WTC11 (cell line): ENCODE data around the gene CNFN. TPM values are rescaled to one million over a fixed set of nuclear protein-coding genes. Genes with fewer than 3 reads are reported as not detected.

Experiments used
- ATAC-seq: fragments of 200-7000 bp; cut with Tn5 transposase; 2 replicates; pipeline ENCODE4 v1.10.0; 2021; ENCODE audit warnings: mild to moderate bottlenecking, moderate library complexity
- CTCF ChIA-PET: fragments of 300-600 bp; sonication (Branson Sonifier 250); formaldehyde crosslinking; loops from one replicate; lab custom pipeline; 2021; ENCODE audit warnings: antibody characterized with exemption; lab: Charles Lee
- POLR2A ChIA-PET: fragments of 350-600 bp; sonication (Branson Sonifier 250); formaldehyde crosslinking; loops from one replicate; lab custom pipeline; 2021; ENCODE audit warnings: antibody characterized with exemption; lab: Charles Lee
- DNase-seq: peaks from one replicate; pipeline ENCODE4 v3.0.0; 2021; ENCODE audit warnings: low spot score
- H3K27ac Mint-ChIP-seq: 2 replicates; pipeline ENCODE4 v1.8.0; 2021; ENCODE audit warnings: mixed read lengths
- H3K27me3 Mint-ChIP-seq: 2 replicates; pipeline ENCODE4 v1.8.0; 2021; ENCODE audit warnings: low read depth, mild to moderate bottlenecking, moderate library complexity, mixed read lengths
- H3K36me3 Mint-ChIP-seq: 2 replicates; pipeline ENCODE4 v1.8.0; 2021; ENCODE audit warnings: mixed read lengths
- H3K4me1 Mint-ChIP-seq: 2 replicates; pipeline ENCODE4 v1.8.0; 2022; ENCODE audit warnings: mixed read lengths
- H3K4me3 Mint-ChIP-seq: 2 replicates; pipeline ENCODE4 v1.8.0; 2021; ENCODE audit warnings: mild to moderate bottlenecking, moderate library complexity, mixed read lengths
- H3K9me3 Mint-ChIP-seq: 2 replicates; pipeline ENCODE4 v1.8.0; 2021; ENCODE audit warnings: mixed read lengths
- ATF1 ChIP-seq: sonication (generic); formaldehyde crosslinking; IDR thresholded peaks from 2 replicates; pipeline ENCODE4 v1.8.1; 2023; ENCODE audit warnings: mild to moderate bottlenecking, moderate library complexity, missing genetic modification reagents
- CREM ChIP-seq: sonication (generic); formaldehyde crosslinking; IDR thresholded peaks from 2 replicates; pipeline ENCODE4 v1.8.1; 2022; ENCODE audit warnings: mild to moderate bottlenecking, missing genetic modification reagents, moderate library complexity
- CTCF ChIP-seq: fragments of 200-600 bp; IDR thresholded peaks from 2 replicates; pipeline ENCODE4 v1.8.0; 2022; ENCODE audit warnings: antibody characterized with exemption
- ELF4 ChIP-seq: sonication (generic); formaldehyde crosslinking; IDR thresholded peaks from 2 replicates; pipeline ENCODE4 v1.8.1; 2022; ENCODE audit warnings: low read depth, mild to moderate bottlenecking, moderate library complexity, missing genetic modification reagents
- EMX1 ChIP-seq: fragments of 250-450 bp; sonication (Bioruptor Pico); IDR thresholded peaks from 2 replicates; pipeline ENCODE4 v1.8.0; 2021; ENCODE audit warnings: mild to moderate bottlenecking
- ERG ChIP-seq: fragments of 250-450 bp; sonication (Bioruptor Pico); IDR thresholded peaks from 2 replicates; pipeline ENCODE4 v1.8.0; 2021; ENCODE audit warnings: mild to moderate bottlenecking
- FOXP1 ChIP-seq: sonication (generic); formaldehyde crosslinking; IDR thresholded peaks from 2 replicates; pipeline ENCODE4 v1.8.0; 2022; ENCODE audit warnings: missing genetic modification reagents, mild to moderate bottlenecking, moderate library complexity, borderline replicate concordance
- GABPB1 ChIP-seq: sonication (generic); formaldehyde crosslinking; IDR thresholded peaks from 2 replicates; pipeline ENCODE4 v1.8.1; 2023; ENCODE audit warnings: mild to moderate bottlenecking, missing genetic modification reagents
- IRF1 ChIP-seq: sonication (generic); formaldehyde crosslinking; IDR thresholded peaks from 2 replicates; pipeline ENCODE4 v1.8.0; 2023; ENCODE audit warnings: missing genetic modification reagents
- IRF2 ChIP-seq: sonication (generic); formaldehyde crosslinking; IDR thresholded peaks from 2 replicates; pipeline ENCODE4 v1.8.0; 2022; ENCODE audit warnings: low read depth, missing genetic modification reagents, borderline replicate concordance
- JUN ChIP-seq: sonication (generic); formaldehyde crosslinking; IDR thresholded peaks from 2 replicates; pipeline ENCODE4 v1.8.0; 2023; ENCODE audit warnings: mild to moderate bottlenecking, missing genetic modification reagents
- NFE2L1 ChIP-seq: sonication (generic); formaldehyde crosslinking; IDR thresholded peaks from 2 replicates; pipeline ENCODE4 v1.8.1; 2023; ENCODE audit warnings: missing genetic modification reagents
- NFYB ChIP-seq: sonication (generic); formaldehyde crosslinking; conservative IDR thresholded peaks from 2 replicates; pipeline ENCODE4 v1.8.0; 2022; ENCODE audit warnings: low read depth, missing genetic modification reagents
- RELA ChIP-seq: sonication (generic); formaldehyde crosslinking; IDR thresholded peaks from 2 replicates; pipeline ENCODE4 v1.8.1; 2022; ENCODE audit warnings: missing genetic modification reagents, mild to moderate bottlenecking, borderline replicate concordance
- SMAD3 ChIP-seq: sonication (generic); formaldehyde crosslinking; IDR thresholded peaks from 2 replicates; pipeline ENCODE4 v1.8.0; 2022; ENCODE audit warnings: missing genetic modification reagents, mild to moderate bottlenecking, borderline replicate concordance
- TP53 ChIP-seq: sonication (generic); formaldehyde crosslinking; IDR thresholded peaks from 2 replicates; pipeline ENCODE4 v1.8.1; 2023; ENCODE audit warnings: mild to moderate bottlenecking, missing genetic modification reagents
- ZNF219 ChIP-seq: sonication (generic); formaldehyde crosslinking; IDR thresholded peaks from 2 replicates; pipeline ENCODE4 v1.8.0; 2023; ENCODE audit warnings: missing genetic modification reagents, mild to moderate bottlenecking, borderline replicate concordance
- ZNF416 ChIP-seq: fragments of 250-450 bp; sonication (Bioruptor Pico); IDR thresholded peaks from 2 replicates; pipeline ENCODE4 v1.9.0; 2021; ENCODE audit warnings: mild to moderate bottlenecking, inconsistent platforms
- ZNF671 ChIP-seq: fragments of 250-450 bp; sonication (Bioruptor Pico); IDR thresholded peaks from 2 replicates; pipeline ENCODE4 v1.8.0; 2021; ENCODE audit warnings: mild to moderate bottlenecking
- total RNA-seq: library from RNA; stranded (reverse); gene quantifications from 3 replicates; pipeline ENCODE4 v1.2.3, GENCODE V29; 2021
- TF ChIP-seq, protein P1 (sequence below): sonication (generic); formaldehyde crosslinking; IDR thresholded peaks from 2 replicates; pipeline ENCODE4 v1.8.0; 2023; ENCODE audit warnings: missing genetic modification reagents, mild to moderate bottlenecking, borderline replicate concordance
- TF ChIP-seq, protein P2 (sequence below): sonication (generic); formaldehyde crosslinking; IDR thresholded peaks from 2 replicates; pipeline ENCODE4 v1.8.0; 2022; ENCODE audit warnings: mild to moderate bottlenecking, missing genetic modification reagents

The CNFN gene
- total RNA-seq, 1 experiment from 2014 or later = 9.6 TPM

DNA sequence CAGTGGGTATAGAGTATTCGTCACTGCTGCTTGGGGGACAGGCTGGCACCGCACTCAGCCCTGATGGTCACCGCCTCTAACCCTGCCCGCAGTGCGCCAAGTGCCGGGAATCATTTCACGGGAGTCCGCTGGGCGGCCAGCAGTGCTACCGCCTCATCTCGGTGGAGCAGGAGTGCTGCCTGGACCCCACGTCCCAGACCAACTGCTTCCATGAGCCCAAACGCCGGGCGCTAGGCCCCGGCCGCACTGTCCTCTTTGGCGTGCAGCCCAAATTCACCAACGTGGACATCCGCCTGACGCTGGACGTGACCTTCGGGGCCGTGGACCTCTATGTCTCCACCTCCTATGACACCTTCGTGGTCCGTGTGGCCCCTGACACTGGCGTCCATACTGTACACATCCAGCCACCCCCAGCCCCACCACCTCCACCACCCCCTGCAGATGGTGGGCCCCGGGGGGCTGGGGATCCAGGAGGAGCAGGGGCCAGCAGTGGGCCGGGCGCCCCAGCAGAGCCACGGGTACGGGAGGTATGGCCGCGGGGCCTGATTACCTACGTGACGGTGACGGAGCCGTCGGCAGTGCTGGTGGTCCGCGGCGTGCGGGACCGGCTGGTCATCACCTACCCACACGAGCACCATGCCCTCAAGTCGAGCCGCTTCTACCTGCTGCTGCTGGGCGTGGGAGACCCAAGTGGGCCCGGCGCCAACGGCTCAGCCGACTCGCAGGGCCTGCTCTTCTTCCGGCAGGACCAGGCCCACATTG, 14.5 kb downstream of the CNFN start (continued):
- no peak for TF ChIP-seq CTCF
- no peak for TF ChIP-seq CREM (CRISPR knock-in tag)

DNA sequence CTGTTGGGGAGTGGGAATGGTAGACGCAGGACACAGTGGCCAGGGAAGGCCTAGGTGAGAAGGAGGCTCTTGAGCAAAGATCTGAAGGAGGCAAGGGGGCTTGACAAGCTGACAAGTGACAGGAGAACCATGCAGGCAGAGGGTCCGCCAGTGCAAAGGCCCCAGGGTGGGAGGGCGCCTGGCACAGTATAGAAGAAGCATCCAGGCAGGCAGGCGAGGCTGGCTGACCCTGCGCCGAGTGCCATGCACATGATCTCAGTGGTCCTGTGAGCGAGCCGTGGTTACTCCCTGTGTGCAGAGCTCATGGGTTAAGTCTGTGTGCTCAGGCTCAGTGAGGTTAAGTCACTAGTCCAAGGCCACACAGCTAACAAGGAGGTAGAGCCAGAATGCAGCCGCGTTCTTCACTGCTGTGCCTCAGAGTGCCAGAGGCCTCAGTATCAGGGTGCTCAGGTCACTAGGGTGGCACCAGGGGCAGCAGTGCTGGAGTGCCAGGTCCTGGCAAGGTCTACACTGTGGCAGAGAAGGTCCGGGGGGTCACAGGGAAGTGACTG, 15.2 kb downstream of the CNFN start:
- ATAC-seq (no peak), DNase-seq (no peak)
- H3K27ac Mint-ChIP-seq = no peak overlapping the region
- no peaks in the 10 kb centered on the region for H3K9me3 Mint-ChIP-seq
- peaks cover 24% of the 10 kb centered on the region for H3K4me1 Mint-ChIP-seq
- H3K4me3 Mint-ChIP-seq = no peak overlapping the region
- ChIA-PET CTCF (no interaction called here), POLR2A (no interaction called here)
- no peak for TF ChIP-seq IRF2 (CRISPR knock-in tag)
- no peak for TF ChIP-seq NFE2L1 (CRISPR knock-in tag)
- TF ChIP-seq ZNF671 (CRISPR knock-in tag) = no peak
- no peak for TF ChIP-seq TP53
- no peak for TF ChIP-seq ZNF416 (CRISPR knock-in tag)
- TF ChIP-seq FOXP1 (CRISPR knock-in tag) = no peak
- TF ChIP-seq EMX1 (CRISPR knock-in tag) = no peak
- TF ChIP-seq ATF1 (CRISPR knock-in tag) = no peak
- no peak for TF ChIP-seq NFYB
- no peak for TF ChIP-seq SMAD3
- TF ChIP-seq, protein P1, sequence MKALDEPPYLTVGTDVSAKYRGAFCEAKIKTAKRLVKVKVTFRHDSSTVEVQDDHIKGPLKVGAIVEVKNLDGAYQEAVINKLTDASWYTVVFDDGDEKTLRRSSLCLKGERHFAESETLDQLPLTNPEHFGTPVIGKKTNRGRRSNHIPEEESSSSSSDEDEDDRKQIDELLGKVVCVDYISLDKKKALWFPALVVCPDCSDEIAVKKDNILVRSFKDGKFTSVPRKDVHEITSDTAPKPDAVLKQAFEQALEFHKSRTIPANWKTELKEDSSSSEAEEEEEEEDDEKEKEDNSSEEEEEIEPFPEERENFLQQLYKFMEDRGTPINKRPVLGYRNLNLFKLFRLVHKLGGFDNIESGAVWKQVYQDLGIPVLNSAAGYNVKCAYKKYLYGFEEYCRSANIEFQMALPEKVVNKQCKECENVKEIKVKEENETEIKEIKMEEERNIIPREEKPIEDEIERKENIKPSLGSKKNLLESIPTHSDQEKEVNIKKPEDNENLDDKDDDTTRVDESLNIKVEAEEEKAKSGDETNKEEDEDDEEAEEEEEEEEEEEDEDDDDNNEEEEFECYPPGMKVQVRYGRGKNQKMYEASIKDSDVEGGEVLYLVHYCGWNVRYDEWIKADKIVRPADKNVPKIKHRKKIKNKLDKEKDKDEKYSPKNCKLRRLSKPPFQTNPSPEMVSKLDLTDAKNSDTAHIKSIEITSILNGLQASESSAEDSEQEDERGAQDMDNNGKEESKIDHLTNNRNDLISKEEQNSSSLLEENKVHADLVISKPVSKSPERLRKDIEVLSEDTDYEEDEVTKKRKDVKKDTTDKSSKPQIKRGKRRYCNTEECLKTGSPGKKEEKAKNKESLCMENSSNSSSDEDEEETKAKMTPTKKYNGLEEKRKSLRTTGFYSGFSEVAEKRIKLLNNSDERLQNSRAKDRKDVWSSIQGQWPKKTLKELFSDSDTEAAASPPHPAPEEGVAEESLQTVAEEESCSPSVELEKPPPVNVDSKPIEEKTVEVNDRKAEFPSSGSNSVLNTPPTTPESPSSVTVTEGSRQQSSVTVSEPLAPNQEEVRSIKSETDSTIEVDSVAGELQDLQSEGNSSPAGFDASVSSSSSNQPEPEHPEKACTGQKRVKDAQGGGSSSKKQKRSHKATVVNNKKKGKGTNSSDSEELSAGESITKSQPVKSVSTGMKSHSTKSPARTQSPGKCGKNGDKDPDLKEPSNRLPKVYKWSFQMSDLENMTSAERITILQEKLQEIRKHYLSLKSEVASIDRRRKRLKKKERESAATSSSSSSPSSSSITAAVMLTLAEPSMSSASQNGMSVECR (CRISPR knock-in tag) = no peak
- H3K27me3 Mint-ChIP-seq = no peaks in the 10 kb centered on the region
- peaks cover 16% of the 10 kb centered on the region for H3K36me3 Mint-ChIP-seq

DNA sequence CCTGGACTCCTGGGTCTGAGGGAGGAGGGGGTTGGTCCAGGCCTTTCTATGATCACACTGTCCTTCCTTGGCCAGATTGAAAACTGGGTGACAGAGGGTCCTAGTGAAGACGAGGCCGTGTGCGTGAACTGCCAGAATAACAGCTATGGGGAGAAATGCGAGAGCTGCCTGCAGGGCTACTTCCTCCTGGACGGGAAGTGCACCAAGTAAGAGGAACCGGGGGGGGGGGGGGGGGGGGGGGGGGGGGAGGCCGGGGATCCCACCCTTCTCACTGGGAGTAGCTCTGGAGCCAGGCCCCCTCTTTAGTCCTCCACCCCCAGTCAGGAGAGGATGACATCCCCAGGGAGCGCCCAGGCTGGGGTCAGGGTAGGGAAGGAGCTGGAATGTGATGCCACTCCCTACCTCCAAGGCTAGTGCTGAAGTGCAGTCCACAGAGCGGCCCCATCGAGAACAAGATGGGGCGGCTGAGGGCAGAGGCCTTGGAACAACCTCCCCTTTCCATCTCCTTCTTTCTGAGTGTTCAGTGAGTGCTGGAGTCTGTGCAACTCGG, 19.4 kb downstream of the CNFN start:
- peaks cover 5% of the 10 kb centered on the region; the same call in 1 of the 2 replicates for H3K9me3 Mint-ChIP-seq
- no peaks in the 10 kb centered on the region for H3K27me3 Mint-ChIP-seq
- H3K4me3 Mint-ChIP-seq = peak overlapping the region; percentile 43; the same call in 1 of the 2 replicates
- H3K27ac Mint-ChIP-seq = peak overlapping the region; percentile 84
- ATAC-seq = peak; percentile 14
- ChIA-PET CTCF (interaction anchor here (0.5 to 2.2 kb wide), 31 partner anchors 10 to 274 kb away, joined by 3 to 23 read pairs (median 4); no protein-coding TSS in a partner anchor), POLR2A (interaction anchor here (0.5 to 1.8 kb wide), 7 partner anchors 14 to 1880 kb away, joined by 3 to 8 read pairs (median 4); partner anchors contain the start of gene ERF)
- H3K36me3 Mint-ChIP-seq = peaks cover 22% of the 10 kb centered on the region
- DNase-seq = no peak
- H3K4me1 Mint-ChIP-seq = peaks cover 51% of the 10 kb centered on the region
- no peak for TF ChIP-seq RELA (CRISPR knock-in tag)
- TF ChIP-seq IRF1 (CRISPR knock-in tag) = no peak
- TF ChIP-seq, protein P2, sequence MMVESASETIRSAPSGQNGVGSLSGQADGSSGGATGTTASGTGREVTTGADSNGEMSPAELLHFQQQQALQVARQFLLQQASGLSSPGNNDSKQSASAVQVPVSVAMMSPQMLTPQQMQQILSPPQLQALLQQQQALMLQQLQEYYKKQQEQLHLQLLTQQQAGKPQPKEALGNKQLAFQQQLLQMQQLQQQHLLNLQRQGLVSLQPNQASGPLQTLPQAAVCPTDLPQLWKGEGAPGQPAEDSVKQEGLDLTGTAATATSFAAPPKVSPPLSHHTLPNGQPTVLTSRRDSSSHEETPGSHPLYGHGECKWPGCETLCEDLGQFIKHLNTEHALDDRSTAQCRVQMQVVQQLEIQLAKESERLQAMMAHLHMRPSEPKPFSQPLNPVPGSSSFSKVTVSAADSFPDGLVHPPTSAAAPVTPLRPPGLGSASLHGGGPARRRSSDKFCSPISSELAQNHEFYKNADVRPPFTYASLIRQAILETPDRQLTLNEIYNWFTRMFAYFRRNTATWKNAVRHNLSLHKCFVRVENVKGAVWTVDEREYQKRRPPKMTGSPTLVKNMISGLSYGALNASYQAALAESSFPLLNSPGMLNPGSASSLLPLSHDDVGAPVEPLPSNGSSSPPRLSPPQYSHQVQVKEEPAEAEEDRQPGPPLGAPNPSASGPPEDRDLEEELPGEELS (CRISPR knock-in tag) = no peak
- no peak for TF ChIP-seq JUN
- no peak for TF ChIP-seq ZNF219 (CRISPR knock-in tag)
- no peak for TF ChIP-seq FOXP1 (CRISPR knock-in tag)
- no peak for TF ChIP-seq ERG (CRISPR knock-in tag)
- no peak for TF ChIP-seq ELF4 (CRISPR knock-in tag)
- TF ChIP-seq GABPB1 = no peak
